ENCODE results near the gene ARHGEF4.

ARHGEF4 gene, protein sequence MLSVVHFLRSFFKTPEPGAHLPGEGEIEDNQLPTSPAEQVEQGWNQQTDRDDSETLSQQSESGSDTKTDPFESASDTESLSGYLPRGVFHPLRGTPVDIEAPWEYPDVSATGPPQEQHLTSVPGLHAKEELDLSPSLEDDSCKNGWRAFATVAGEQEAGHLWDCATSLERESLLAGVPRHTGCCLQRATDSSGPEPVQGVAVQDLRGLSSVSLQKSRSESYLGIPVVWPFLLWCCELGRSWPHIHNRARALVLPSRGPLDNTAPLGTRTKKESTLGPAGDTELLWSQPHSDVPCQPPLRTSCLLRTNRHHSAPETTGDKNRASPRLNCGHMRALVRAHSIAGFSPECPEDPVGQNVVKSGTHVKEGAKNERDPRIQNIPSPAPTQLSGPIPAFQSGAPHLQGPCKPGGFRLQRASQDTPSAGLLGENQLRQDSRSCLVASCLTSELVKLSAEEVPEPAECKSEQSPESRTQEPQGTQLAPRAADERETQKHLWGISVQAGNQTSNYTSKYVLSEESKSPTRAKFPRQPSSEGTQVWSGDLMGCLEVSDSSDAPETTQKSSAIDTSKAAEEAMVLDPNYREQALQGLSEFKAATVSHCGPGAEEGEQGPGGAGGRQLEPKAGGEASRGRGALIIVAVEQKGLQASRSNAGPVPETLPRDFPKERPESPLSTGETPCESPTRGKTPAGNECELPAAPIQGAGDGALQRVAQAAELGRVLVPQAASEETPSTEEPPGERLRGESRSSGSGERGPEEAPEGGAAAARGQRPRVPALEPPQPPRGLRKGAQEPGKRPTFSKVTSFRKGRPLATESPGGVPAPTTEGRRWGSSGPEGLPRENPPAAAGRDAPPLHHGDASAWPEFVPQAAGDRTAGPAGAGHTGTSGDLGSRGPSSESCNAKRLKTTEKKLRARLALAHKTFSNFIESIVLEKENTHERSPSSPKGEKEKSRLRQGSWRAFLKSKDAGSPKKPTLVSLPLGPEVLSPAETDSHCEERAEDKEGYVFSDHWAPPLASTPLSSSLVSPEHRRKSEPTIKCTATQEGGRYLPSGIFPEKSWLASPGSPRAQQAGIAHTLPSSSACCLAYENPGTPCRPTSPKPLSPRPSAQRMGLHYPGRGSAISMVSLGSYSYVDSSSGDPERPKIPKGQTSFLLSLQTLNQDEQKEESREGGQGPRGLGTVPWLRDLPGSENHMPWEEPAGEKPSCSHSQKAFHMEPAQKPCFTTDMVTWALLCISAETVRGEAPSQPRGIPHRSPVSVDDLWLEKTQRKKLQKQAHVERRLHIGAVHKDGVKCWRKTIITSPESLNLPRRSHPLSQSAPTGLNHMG (N-terminal part only)

GRCh38 chr2:130836501-130837174 is at the start of gene ARHGEF4:
Gene ARHGEF4 (plus strand): TSS chr2:130836914. CDS start chr2:130836954, 40 bp downstream.
- peak; percentile 51 for DNase-seq

DNA sequence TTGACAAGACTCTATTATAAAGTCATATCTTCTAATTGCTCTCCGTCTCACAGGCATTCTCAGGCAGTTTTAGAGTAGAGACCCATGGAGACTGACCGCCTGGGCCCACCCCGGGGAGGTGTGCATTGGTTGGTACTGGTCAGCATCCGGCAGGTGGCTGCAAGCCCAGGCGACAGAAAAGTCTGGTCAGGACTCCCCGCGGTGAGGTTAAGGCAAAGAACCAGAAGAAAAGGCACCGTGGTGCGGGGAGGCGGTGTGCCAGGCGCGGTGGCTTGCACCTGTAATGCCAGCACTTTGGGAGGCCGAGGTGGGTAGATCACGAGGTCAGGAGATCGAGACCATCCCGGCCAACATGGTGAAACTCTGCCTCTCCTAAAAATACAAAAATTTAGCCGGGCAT is 48.9 kb upstream of the ARHGEF4 start:
- DNase-seq, result no peak

GRCh38 chr2:130790312-130790711 is 46.4 kb upstream of the ARHGEF4 start:
- DNase-seq, result no peak

GRCh38 chr2:130790804-130791616 is 45.7 kb upstream of the ARHGEF4 start:
- DNase-seq, result no peak

- DNase-seq, result peak; percentile 3
Observed at GRCh38 chr2:130791617-130791939, 45.1 kb upstream of the ARHGEF4 start.

- no peak for DNase-seq
Observed at GRCh38 chr2:130795431-130795830, 41.3 kb upstream of the ARHGEF4 start.

DNA sequence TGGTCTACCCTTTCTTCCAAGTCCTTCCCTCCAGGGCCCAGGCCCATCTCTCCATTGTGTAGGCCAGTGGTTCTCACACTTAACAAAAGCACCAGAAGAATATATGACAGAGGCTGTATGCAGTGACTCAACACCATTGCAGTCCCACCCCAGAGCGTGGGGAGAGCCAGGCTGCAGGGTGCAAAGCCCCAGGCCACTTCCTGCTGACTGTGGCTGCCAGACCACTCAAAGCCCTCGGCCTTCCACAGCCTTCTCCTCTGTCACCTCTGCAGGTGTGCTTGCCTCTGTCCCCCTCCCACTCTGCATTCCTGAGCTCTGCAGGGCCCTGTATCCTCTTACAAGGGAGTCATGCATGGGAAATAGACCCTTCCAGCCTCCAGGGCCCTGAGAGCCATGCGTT is 40.4 kb upstream of the ARHGEF4 start:
- DNase-seq, result no peak

GRCh38 chr2:130797493-130798435 is 39.0 kb upstream of the ARHGEF4 start:
- DNase-seq, result peak; percentile 89

DNA sequence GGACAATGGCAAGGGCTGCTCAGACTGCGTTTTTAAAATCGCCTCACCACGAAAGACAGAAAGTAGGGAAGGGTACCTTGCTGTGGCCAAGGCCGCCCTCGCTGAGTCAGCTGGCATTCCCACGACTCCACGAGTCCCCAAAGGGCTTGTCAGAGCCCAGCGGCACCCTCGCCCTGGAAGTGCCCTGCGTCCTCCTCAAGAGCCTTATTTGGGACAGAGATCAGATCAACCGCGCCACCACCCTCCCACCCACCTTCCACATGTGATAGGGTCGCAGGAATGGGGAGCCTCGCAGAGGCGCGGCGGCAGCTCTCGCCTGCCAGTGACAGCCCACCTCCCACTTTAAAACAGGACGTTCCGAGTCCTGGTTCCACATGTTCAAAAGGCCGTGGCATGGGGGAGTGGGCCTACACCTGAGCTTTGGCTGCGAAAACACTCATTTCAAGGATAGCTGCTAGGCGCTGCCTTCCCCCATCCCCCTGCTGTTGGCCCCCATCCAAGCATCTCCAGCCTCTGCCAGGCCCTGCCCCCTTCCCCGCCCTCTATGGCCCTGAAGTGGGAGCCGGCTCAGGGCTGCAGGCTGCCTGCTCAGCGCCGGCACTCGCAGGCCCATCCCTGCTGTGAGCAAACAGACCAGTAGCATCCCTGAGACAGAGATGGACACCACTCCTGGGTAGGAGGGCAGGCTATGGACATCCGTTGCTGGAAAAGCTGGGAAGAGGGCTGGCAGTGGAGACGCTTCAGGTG is 38.1 kb upstream of the ARHGEF4 start:
- peak; percentile 85 for DNase-seq

DNA sequence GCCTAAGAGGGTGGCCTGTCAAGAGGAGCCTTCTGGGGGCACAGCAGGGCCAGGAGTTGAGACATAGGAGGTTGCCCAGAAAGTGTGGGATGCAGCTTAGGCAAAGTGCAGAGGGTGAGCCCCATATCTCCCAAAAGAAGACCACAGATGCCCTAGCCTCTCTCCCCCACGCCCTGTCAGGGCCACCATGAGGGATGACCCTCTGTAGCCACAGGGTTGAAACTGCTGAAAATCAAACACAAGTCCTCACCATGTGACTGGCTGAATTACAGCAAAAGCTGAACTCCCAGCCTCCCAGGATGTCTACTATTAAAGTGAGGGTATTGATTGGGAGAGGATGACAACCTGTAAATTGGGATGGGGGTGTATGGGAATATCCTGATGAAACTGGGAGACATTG is 37.4 kb upstream of the ARHGEF4 start:
- DNase-seq, result no peak

DNA sequence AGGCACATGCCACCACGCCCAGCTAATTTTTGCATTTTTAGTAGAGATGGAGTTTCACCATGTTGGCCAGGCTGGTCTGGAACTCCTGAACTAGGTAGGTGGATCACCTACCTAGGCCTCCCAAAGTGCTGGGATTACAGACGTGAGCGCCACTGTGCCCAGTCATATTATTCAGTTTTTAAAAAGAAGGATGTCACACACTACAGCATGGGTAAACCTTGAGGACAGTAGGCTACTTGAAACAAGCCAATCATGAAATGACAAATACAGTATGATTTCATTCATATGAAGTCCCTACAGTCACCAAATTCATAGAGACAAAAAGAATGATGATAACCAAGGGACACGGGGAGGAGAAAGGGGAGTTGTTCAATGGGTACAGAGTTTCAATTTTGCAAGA is 31.1 kb upstream of the ARHGEF4 start:
- DNase-seq, result no peak

DNA sequence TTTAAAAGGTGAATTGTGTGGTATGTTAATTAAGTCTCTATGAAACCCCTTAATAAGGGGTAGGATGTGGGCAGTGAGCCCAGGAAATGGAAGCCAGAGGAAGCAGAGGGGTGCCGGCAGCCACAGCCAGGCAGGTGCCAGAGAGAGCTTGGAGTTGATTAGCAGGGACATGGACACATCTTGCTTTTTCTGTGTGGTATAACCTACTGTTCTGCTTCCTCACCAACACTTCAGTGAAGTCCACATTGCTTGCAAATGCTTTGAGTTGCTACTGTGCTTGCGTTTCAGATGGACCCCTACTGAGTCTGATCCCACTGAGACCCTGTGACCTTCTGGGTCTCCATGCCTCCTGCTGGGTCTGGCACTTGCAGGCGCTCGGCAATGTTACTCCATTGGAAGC is 30.3 kb upstream of the ARHGEF4 start:
- DNase-seq, result peak; percentile 62

- DNase-seq, result peak; percentile 78
Observed at GRCh38 chr2:130807659-130808385, 28.9 kb upstream of the ARHGEF4 start.

GRCh38 chr2:130808482-130809268 is 28.0 kb upstream of the ARHGEF4 start:
- DNase-seq, result no peak

- no peak for DNase-seq
Observed at GRCh38 chr2:130810490-130810889, 26.2 kb upstream of the ARHGEF4 start.

- DNase-seq, result no peak
Observed at GRCh38 chr2:130813722-130814121, 23.0 kb upstream of the ARHGEF4 start.

DNA sequence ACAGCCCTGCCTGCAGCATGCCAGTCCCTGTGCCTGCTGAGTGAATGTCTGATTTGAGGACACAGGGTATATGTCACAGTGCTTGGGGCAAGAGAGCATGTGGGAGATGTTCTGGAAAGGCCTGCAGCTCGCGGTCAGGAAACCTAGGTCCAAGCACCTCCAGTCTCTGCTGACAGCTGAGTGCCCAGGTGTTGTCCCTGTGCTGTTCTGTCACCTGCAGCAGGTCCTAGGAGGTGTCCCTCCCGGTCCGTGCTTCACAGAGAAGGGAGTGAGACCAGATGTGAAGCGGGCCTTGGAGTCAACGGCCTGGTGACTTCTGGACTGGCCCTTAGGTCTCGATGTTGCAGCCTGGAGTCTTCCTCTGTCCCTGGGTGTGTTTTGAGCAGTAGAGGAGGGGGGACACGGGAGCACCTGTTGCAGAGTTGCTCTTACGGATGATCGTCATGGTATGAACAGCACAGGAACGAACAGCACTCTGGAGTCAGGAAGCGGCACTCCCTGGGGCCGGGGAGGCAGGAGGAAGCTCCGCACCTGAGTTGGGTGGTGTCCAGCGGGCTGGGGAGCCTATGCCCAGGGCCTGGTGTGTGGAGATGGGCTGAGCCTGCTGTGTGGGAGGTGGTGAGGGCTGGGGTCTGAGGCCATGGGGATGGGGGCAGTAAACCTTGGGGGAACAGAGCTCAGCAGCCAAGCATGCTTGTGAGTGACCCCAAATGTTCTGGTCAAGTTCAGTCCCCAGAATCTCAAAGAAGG is 21.6 kb upstream of the ARHGEF4 start:
- no peak for DNase-seq
